T-helper 1 cell treated with Interleukin-12 subunit alpha and Interleukin-12 subunit beta and Interleukin-4 antibody, amounts not matched to agents 30 μg/mL and 1 μg/mL, for 36 hours (primary cell): ENCODE data around the gene TMEM60.

Experiments used
- H3K27ac Mint-ChIP-seq: one replicate; pipeline ENCODE4 v1.8.0; 2021; ENCODE audit warnings: mild to moderate bottlenecking, mixed read lengths
- H3K27me3 Mint-ChIP-seq: one replicate; pipeline ENCODE4 v1.8.0; 2021; ENCODE audit warnings: low read depth, mixed read lengths
- H3K36me3 Mint-ChIP-seq: one replicate; pipeline ENCODE4 v1.8.0; 2021; ENCODE audit warnings: low read depth, mixed read lengths
- H3K4me1 Mint-ChIP-seq: one replicate; pipeline ENCODE4 v1.8.0; 2021; ENCODE audit warnings: low read depth, mixed read lengths
- H3K4me3 Mint-ChIP-seq: one replicate; pipeline ENCODE4 v1.8.0; 2021; ENCODE audit warnings: mild to moderate bottlenecking, moderate library complexity, mixed read lengths
- H3K9me3 Mint-ChIP-seq: one replicate; pipeline ENCODE4 v1.8.0; 2021; ENCODE audit warnings: mixed read lengths

TMEM60 gene

GRCh38 chr7:77825131-77825530 lies 26.9 kb upstream of the TMEM60 start:
- peaks cover 47% of the 10 kb centered on the region for H3K9me3 Mint-ChIP-seq
- no peak overlapping the region for H3K27ac Mint-ChIP-seq
- H3K4me1 Mint-ChIP-seq: peaks cover 20% of the 10 kb centered on the region
- H3K36me3 Mint-ChIP-seq: peaks cover 43% of the 10 kb centered on the region
- H3K4me3 Mint-ChIP-seq: no peak overlapping the region
- H3K27me3 Mint-ChIP-seq: no peaks in the 10 kb centered on the region

- no peak overlapping the region for H3K4me3 Mint-ChIP-seq
- H3K27me3 Mint-ChIP-seq: no peaks in the 10 kb centered on the region
- no peak overlapping the region for H3K27ac Mint-ChIP-seq
- peaks cover 20% of the 10 kb centered on the region for H3K4me1 Mint-ChIP-seq
- H3K36me3 Mint-ChIP-seq: peaks cover 48% of the 10 kb centered on the region
- peaks cover 52% of the 10 kb centered on the region for H3K9me3 Mint-ChIP-seq
These were observed 26.4 kb upstream of the TMEM60 start for GRCh38 chr7:77824636-77825035.

- H3K27ac Mint-ChIP-seq: no peak overlapping the region
- H3K36me3 Mint-ChIP-seq: peaks cover 56% of the 10 kb centered on the region
- H3K4me1 Mint-ChIP-seq: peaks cover 20% of the 10 kb centered on the region
- no peak overlapping the region for H3K4me3 Mint-ChIP-seq
- peaks cover 60% of the 10 kb centered on the region for H3K9me3 Mint-ChIP-seq
- no peaks in the 10 kb centered on the region for H3K27me3 Mint-ChIP-seq
These were observed 25.6 kb upstream of the TMEM60 start for GRCh38 chr7:77823787-77824186.

DNA sequence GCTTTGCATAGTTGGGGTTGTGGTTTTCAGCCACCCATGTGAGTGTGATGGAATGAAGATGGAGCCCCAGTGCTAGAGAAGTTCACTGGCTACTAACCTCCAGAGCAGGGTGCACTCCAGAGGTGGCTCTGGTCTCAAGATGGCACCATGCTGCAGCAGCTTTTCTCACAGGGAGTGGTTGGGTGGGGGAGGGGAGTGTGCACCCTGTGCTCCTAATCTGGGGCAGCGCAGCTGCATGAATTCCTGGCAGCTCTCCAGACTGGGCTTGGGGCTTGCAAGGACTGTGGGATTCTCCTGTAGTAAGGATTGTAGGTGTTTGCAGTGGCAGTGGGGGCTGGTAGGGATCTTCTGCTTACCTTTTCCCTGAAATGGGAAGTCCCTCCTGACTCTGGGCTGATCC lies 24.0 kb upstream of the TMEM60 start:
- Mint-ChIP-seq H3K27me3 (no peaks in the 10 kb centered on the region), H3K4me3 (no peak overlapping the region), H3K9me3 (peaks cover 70% of the 10 kb centered on the region), H3K36me3 (peaks cover 70% of the 10 kb centered on the region), H3K4me1 (peaks cover 16% of the 10 kb centered on the region), H3K27ac (no peak overlapping the region)

- Mint-ChIP-seq H3K27me3 (no peaks in the 10 kb centered on the region), H3K4me1 (peaks cover 15% of the 10 kb centered on the region), H3K27ac (no peak overlapping the region), H3K9me3 (peaks cover 73% of the 10 kb centered on the region), H3K4me3 (no peak overlapping the region), H3K36me3 (peaks cover 77% of the 10 kb centered on the region)
These were observed 22.7 kb upstream of the TMEM60 start for GRCh38 chr7:77820967-77821366.

GRCh38 chr7:77819021-77819420 lies 20.8 kb upstream of the TMEM60 start:
- no peak overlapping the region for H3K27ac Mint-ChIP-seq
- peaks cover 74% of the 10 kb centered on the region for H3K36me3 Mint-ChIP-seq
- no peak overlapping the region for H3K4me3 Mint-ChIP-seq
- H3K9me3 Mint-ChIP-seq: peaks cover 68% of the 10 kb centered on the region
- peaks cover 9% of the 10 kb centered on the region for H3K4me1 Mint-ChIP-seq
- H3K27me3 Mint-ChIP-seq: no peaks in the 10 kb centered on the region

GRCh38 chr7:77813180-77813579 lies 14.9 kb upstream of the TMEM60 start:
- Mint-ChIP-seq H3K27ac (no peak overlapping the region), H3K4me3 (no peak overlapping the region), H3K4me1 (peaks cover 7% of the 10 kb centered on the region), H3K9me3 (peaks cover 30% of the 10 kb centered on the region), H3K27me3 (no peaks in the 10 kb centered on the region), H3K36me3 (peaks cover 41% of the 10 kb centered on the region)

DNA sequence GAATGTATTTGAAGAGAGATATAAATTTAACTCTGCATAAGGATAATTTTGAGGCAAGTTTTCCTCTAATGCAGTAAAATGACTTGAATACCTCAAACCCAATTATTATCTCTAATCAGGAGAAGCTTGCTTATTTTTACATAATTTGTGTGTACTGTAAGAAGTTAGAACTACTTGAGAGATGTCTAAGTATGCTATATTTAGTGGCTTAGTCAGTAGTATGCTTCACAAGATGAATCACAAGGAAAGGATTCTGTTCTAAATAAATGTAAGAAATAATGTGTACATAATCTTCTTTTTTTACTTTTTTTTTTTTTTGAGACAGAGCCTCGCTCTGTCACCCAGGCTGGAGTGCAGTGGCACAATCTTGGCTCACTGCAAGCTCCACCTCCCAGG lies 14.1 kb upstream of the TMEM60 start:
- H3K9me3 Mint-ChIP-seq: peaks cover 35% of the 10 kb centered on the region
- H3K4me1 Mint-ChIP-seq: peaks cover 7% of the 10 kb centered on the region
- no peaks in the 10 kb centered on the region for H3K27me3 Mint-ChIP-seq
- H3K27ac Mint-ChIP-seq: no peak overlapping the region
- H3K4me3 Mint-ChIP-seq: no peak overlapping the region
- peaks cover 40% of the 10 kb centered on the region for H3K36me3 Mint-ChIP-seq

- peaks cover 35% of the 10 kb centered on the region for H3K9me3 Mint-ChIP-seq
- H3K4me1 Mint-ChIP-seq: peaks cover 7% of the 10 kb centered on the region
- H3K27me3 Mint-ChIP-seq: no peaks in the 10 kb centered on the region
- no peak overlapping the region for H3K4me3 Mint-ChIP-seq
- peaks cover 39% of the 10 kb centered on the region for H3K36me3 Mint-ChIP-seq
- H3K27ac Mint-ChIP-seq: no peak overlapping the region
These were observed 13.5 kb upstream of the TMEM60 start for GRCh38 chr7:77811516-77812289.

DNA sequence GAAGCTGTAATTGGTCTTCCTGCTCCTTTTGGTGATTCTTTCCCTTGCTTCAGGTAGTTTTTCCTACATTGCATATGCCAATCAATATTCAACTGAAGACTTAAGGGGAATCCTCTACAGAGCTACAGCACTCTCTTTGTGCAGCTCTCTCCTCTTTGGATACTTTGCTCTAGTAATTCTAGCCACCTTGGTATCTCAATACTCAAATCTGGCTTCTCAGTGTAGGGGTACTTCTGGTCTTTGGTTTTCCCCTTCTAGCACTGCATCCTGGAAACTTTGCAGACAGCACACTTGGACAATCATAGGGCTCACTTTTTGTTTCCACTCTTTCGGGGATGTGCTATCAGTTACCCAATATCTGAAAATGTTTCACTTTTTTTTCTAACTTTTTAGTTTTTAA lies 10.3 kb upstream of the TMEM60 start:
- H3K27ac Mint-ChIP-seq: no peak overlapping the region
- peaks cover 45% of the 10 kb centered on the region for H3K9me3 Mint-ChIP-seq
- peaks cover 46% of the 10 kb centered on the region for H3K36me3 Mint-ChIP-seq
- no peaks in the 10 kb centered on the region for H3K27me3 Mint-ChIP-seq
- H3K4me3 Mint-ChIP-seq: no peak overlapping the region
- peaks cover 19% of the 10 kb centered on the region for H3K4me1 Mint-ChIP-seq

- peaks cover 40% of the 10 kb centered on the region for H3K36me3 Mint-ChIP-seq
- H3K27ac Mint-ChIP-seq: no peak overlapping the region
- H3K4me3 Mint-ChIP-seq: no peak overlapping the region
- H3K9me3 Mint-ChIP-seq: peaks cover 45% of the 10 kb centered on the region
- peaks cover 30% of the 10 kb centered on the region for H3K4me1 Mint-ChIP-seq
- H3K27me3 Mint-ChIP-seq: no peaks in the 10 kb centered on the region
These were observed 8.2 kb upstream of the TMEM60 start for GRCh38 chr7:77806425-77806824.

- peaks cover 36% of the 10 kb centered on the region for H3K36me3 Mint-ChIP-seq
- peak overlapping the region; percentile 71 for H3K27ac Mint-ChIP-seq
- peaks cover 31% of the 10 kb centered on the region for H3K9me3 Mint-ChIP-seq
- H3K4me3 Mint-ChIP-seq: peak overlapping the region; percentile 55
- no peaks in the 10 kb centered on the region for H3K27me3 Mint-ChIP-seq
- H3K4me1 Mint-ChIP-seq: peaks cover 42% of the 10 kb centered on the region
These were observed 4.5 kb upstream of the TMEM60 start for GRCh38 chr7:77802557-77803405.

- Mint-ChIP-seq H3K4me3 (peak overlapping the region; percentile 91), H3K27ac (no peak overlapping the region), H3K4me1 (peaks cover 58% of the 10 kb centered on the region)
These were observed 2.5 kb upstream of the TMEM60 start for GRCh38 chr7:77800730-77801129.

DNA sequence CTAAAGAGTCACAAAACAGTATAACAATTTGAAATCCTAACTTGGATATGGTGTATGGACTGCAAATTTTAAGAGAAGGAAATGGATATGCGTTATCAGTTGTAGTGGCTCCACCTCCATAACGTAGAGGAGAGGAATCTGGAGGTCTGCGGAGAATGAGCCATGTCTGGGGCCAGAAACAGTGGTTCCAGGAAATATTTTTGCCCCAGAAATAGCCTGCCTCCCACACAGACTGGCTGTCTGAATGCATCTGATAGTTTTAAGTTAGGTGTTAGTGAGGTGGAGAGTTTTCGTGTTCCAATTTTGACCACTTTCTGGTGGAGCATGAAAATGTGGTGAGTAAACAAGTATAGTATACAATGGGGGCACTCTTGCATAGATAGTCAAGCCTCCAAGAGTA lies 1.9 kb upstream of the TMEM60 start:
- Mint-ChIP-seq H3K27me3 (no peaks in the 10 kb centered on the region), H3K9me3 (peaks cover 6% of the 10 kb centered on the region), H3K4me1 (peaks cover 57% of the 10 kb centered on the region), H3K27ac (peak overlapping the region; percentile 72), H3K36me3 (peaks cover 23% of the 10 kb centered on the region), H3K4me3 (peak overlapping the region; percentile 91)

More at GRCh38 chr7:77800730-77801129, 2.5 kb upstream of the TMEM60 start:
- H3K9me3 Mint-ChIP-seq: peaks cover 11% of the 10 kb centered on the region
- no peaks in the 10 kb centered on the region for H3K27me3 Mint-ChIP-seq
- H3K36me3 Mint-ChIP-seq: peaks cover 29% of the 10 kb centered on the region
